SK-N-SH (cell line): Measurements from ENCODE around the gene ADAMTS15. TPM values are rescaled to one million over a fixed set of nuclear protein-coding genes. Genes with fewer than 3 reads are reported as not detected.

ENCODE experiments used
- CTCF ChIA-PET: fragments of 300-600, 350-600 bp; formaldehyde crosslinking; extraction: SDS; loops from one replicate; lab custom pipeline; 2021; lab: Yijun Ruan, JAX
- POLR2A ChIA-PET: fragments of 350-600 bp; sonication (Branson Sonifier 250); formaldehyde crosslinking; extraction: SDS; loops from one replicate; lab custom pipeline; 2020; ENCODE audit warnings: antibody characterized with exemption, inconsistent platforms; lab: Yijun Ruan, JAX
- DNase-seq: peaks from one replicate; pipeline ENCODE4 v3.0.0; 2012
- H2AFZ ChIP-seq: fragments of 200-600 bp; sonication (generic); 2 replicates; pipeline ENCODE4 v1.8.1; 2016; ENCODE audit warnings: antibody characterized with exemption, mild to moderate bottlenecking, low read depth
- H3F3A ChIP-seq: fragments of 200-600 bp; sonication (generic); replicated peaks from 2 replicates; pipeline ENCODE3; 2016; ENCODE audit warnings: antibody characterized with exemption, mild to moderate bottlenecking; ENCODE audit not compliant: insufficient read depth
- H3K27ac ChIP-seq, 2 experiments: fragments of 200-500 bp in 1 of 2; fragments of 200-600 bp in 1 of 2; sonication (Bioruptor generic) in 1 of 2; sonication (generic), shearing (Covaris generic) in 1 of 2; 2 replicates each; pipeline versions ENCODE4 v1.5.1 to v1.6.1; 2014 to 2016; ENCODE audit warnings: low read depth in 2 of 2, inconsistent platforms in 1 of 2, low read length in 1 of 2, mild to moderate bottlenecking in 1 of 2, mixed read lengths in 1 of 2
- H3K27me3 ChIP-seq: fragments of 200-600 bp; sonication (generic), shearing (Covaris generic); 2 replicates; pipeline ENCODE4 v1.6.1; 2016; ENCODE audit warnings: mixed run types; ENCODE audit not compliant: insufficient read depth
- H3K36me3 ChIP-seq, 2 experiments: fragments of 200-500 bp in 1 of 2; fragments of 200-600 bp in 1 of 2; sonication (Bioruptor generic) in 1 of 2; sonication (generic) in 1 of 2; replicated peaks in 1 of 2; 2 replicates each; pipeline versions ENCODE3 to v1.5.1; 2014 to 2016; ENCODE audit warnings: low read length in 1 of 2, mild to moderate bottlenecking in 1 of 2; ENCODE audit not compliant: insufficient read depth in 2 of 2, control insufficient read depth in 1 of 2
- H3K4me1 ChIP-seq, 2 experiments: fragments of 200-500 bp in 1 of 2; fragments of 200-600 bp in 1 of 2; sonication (Bioruptor generic) in 1 of 2; sonication (generic), shearing (Covaris generic) in 1 of 2; 2 replicates each; pipeline versions ENCODE4 v1.5.1 to v1.6.1; 2014 to 2016; ENCODE audit warnings: low read depth in 1 of 2, low read length in 1 of 2, mixed run types in 1 of 2; ENCODE audit not compliant: insufficient read depth in 2 of 2, control insufficient read depth in 1 of 2
- H3K4me2 ChIP-seq: fragments of 200-600 bp; sonication (generic), shearing (Covaris generic); 2 replicates; pipeline ENCODE4 v1.6.1; 2017; ENCODE audit warnings: mixed run types
- H3K4me3 ChIP-seq, 2 experiments: fragments of 200-500 bp in 1 of 2; fragments of 200-600 bp in 1 of 2; sonication (Bioruptor generic) in 1 of 2; sonication (generic), shearing (Covaris generic) in 1 of 2; 2 replicates each; pipeline versions ENCODE4 v1.5.1 to v1.8.1; 2014 to 2016; ENCODE audit warnings: low read depth in 2 of 2, inconsistent platforms in 1 of 2, low read length in 1 of 2, mild to moderate bottlenecking in 1 of 2, mixed read lengths in 1 of 2, moderate library complexity in 1 of 2
- H3K79me2 ChIP-seq: fragments of 200-600 bp; sonication (generic); 2 replicates; pipeline ENCODE4 v1.8.1; 2017; ENCODE audit warnings: mild to moderate bottlenecking; ENCODE audit not compliant: insufficient read depth
- H3K9ac ChIP-seq: fragments of 200-600 bp; sonication (generic); 2 replicates; pipeline ENCODE4 v1.6.1; 2017; ENCODE audit warnings: mixed run types
- H3K9me2 ChIP-seq: fragments of 200-600 bp; sonication (generic); 2 replicates; pipeline ENCODE4 v1.6.1; 2017; ENCODE audit warnings: mixed run types
- H3K9me3 ChIP-seq: fragments of 200-600 bp; sonication (generic); 2 replicates; pipeline ENCODE4 v1.6.1; 2017; ENCODE audit warnings: mixed run types, mild to moderate bottlenecking, moderate library complexity
- H4K20me1 ChIP-seq: fragments of 200-600 bp; sonication (generic); 2 replicates; pipeline ENCODE4 v1.6.1; 2017; ENCODE audit warnings: mild to moderate bottlenecking, mixed run types; ENCODE audit not compliant: insufficient read depth
- CHD2 ChIP-seq: fragments of 150-350 bp; IDR thresholded peaks from 2 replicates; pipeline ENCODE4 v1.6.1; 2018; ENCODE audit warnings: low read length; ENCODE audit not compliant: partially characterized antibody
- ELF1 ChIP-seq: IDR thresholded peaks from 2 replicates; pipeline ENCODE4 v1.4.0; 2012
- EP300 ChIP-seq, 2 experiments: IDR thresholded peaks; 2 replicates each; pipeline versions ENCODE4 v1.4.0 to v1.6.1; 2012; ENCODE audit warnings: borderline replicate concordance in 1 of 2, low read depth in 1 of 2, low read length in 1 of 2
- FOSL2 ChIP-seq: IDR thresholded peaks from 2 replicates; pipeline ENCODE4 v1.4.0; 2012; ENCODE audit warnings: low read depth, mild to moderate bottlenecking, moderate library complexity, borderline replicate concordance
- GABPA ChIP-seq: IDR thresholded peaks from 2 replicates; pipeline ENCODE4 v1.4.0; 2012; ENCODE audit warnings: low read depth, mild to moderate bottlenecking
- MEF2A ChIP-seq: IDR thresholded peaks from 2 replicates; pipeline ENCODE4 v1.4.0; 2012; ENCODE audit warnings: low read depth, borderline replicate concordance
- MXI1 ChIP-seq: IDR thresholded peaks from 2 replicates; pipeline ENCODE4 v1.6.1; 2012; ENCODE audit warnings: mild to moderate bottlenecking, low read depth, low read length, improper control_type of control experiment
- NRF1 ChIP-seq: IDR thresholded peaks from 2 replicates; pipeline ENCODE4 v1.6.1; 2012; ENCODE audit warnings: low read depth, mild to moderate bottlenecking, low read length
- POLR2AphosphoS5 ChIP-seq: IDR thresholded peaks from 2 replicates; pipeline ENCODE4 v1.6.1; 2012; ENCODE audit warnings: low read depth, low read length
- RFX5 ChIP-seq: IDR thresholded peaks from 2 replicates; pipeline ENCODE4 v1.6.1; 2012; ENCODE audit warnings: mild to moderate bottlenecking, improper control_type of control experiment, low read length
- RXRA ChIP-seq: IDR thresholded peaks from 2 replicates; pipeline ENCODE4 v1.4.0; 2012; ENCODE audit warnings: low read depth, mild to moderate bottlenecking, borderline replicate concordance
- TAF1 ChIP-seq: IDR thresholded peaks from 2 replicates; pipeline ENCODE4 v1.6.1; 2012; ENCODE audit warnings: low read depth, mild to moderate bottlenecking, low read length, moderate library complexity, borderline replicate concordance
- YY1 ChIP-seq: IDR thresholded peaks from 2 replicates; pipeline ENCODE4 v1.4.0; 2012; ENCODE audit warnings: low read depth, mild to moderate bottlenecking
- WGBS: methylation state at CpG from one replicate; pipeline ENCODE4 v1.1.6; 2017; ENCODE audit warnings: low lambda C conversion rate; 5-methylcytosine and 5-hydroxymethylcytosine counted together
- polyA plus RNA-seq, 3 experiments: library from polyadenylated mRNA; depleted of rRNA; stranded (reverse); fragments of >200 nt; gene quantifications; 2 replicates each; pipeline ENCODE4 v1.2.3, GENCODE V29; 2012
- TF ChIP-seq, protein P1 (sequence below): IDR thresholded peaks from 2 replicates; pipeline ENCODE4 v1.4.0; 2012; ENCODE audit warnings: low read depth

Gene ADAMTS15
- polyA plus RNA-seq, 1 of the 3 experiments (the other 2 are of a cell fraction): 1.1 TPM

DNA sequence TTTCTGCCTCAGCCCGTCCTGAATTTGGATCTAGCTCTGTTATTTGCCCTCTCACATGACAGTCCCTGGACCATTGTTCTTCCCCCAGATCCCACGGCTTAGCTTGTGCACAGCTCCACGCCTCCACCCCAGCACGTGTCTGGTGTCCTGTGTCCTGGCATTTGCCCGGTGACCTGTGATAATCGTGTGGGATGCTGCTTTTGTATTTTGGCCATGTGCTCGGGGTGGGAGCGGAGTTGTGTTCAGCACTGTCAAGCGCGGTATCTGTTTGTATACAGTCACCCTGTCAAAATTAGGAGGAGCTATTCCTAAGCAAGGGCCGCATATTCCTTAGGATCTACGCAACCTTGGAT is 31.9 kb upstream of the ADAMTS15 start (continued):
- no peak for TF ChIP-seq EP300 (IDR thresholded peaks at IDR 0.05; ENCODE audit: borderline replicate concordance in 1 of 2, low read depth in 1 of 2, low read length in 1 of 2)
- no peak for TF ChIP-seq FOSL2
- TF ChIP-seq MEF2A: no peak
- TF ChIP-seq, protein P1, sequence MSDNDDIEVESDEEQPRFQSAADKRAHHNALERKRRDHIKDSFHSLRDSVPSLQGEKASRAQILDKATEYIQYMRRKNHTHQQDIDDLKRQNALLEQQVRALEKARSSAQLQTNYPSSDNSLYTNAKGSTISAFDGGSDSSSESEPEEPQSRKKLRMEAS: no peak
- no peak for TF ChIP-seq NRF1

DNA sequence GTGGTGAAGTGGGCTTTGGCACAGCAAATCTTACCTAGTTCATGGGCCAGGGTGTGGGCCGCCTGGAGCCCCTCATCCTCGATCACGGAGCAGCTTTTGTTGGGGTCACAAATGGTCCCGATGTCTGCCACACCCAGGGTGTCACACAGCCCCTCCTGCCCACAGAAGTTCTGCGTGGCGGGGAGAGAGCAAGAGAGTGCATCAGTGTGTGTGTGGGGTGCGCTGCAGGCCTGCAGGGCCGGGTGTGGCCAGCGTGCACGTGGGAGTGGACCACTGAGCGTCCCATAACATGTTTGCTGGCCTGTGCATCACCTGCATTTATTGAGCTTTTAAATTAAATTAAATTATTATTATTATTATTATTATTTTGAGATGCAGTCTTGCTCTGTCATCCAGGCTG is 31.5 kb upstream of the ADAMTS15 start:
- no peaks in the 10 kb centered on the region for H3K36me3 ChIP-seq
- H3K27me3 ChIP-seq: no peaks in the 10 kb centered on the region; the same call in 1 of the 2 replicates
- H3K9ac ChIP-seq: no peak overlapping the region
- H3K9me3 ChIP-seq: no peaks in the 10 kb centered on the region
- CTCF ChIA-PET: interaction anchor here (0.6 to 3.2 kb wide), 7 partner anchors 8 to 445 kb away, joined by 3 to 14 read pairs (median 3); no protein-coding TSS in a partner anchor
- TF ChIP-seq MXI1 (no peak), POLR2AphosphoS5 (no peak), GABPA (no peak)
- H2AFZ ChIP-seq: no peak overlapping the region
- DNase-seq: no peak
- POLR2A ChIA-PET: no interaction called here
- no peaks in the 10 kb centered on the region for H3K79me2 ChIP-seq
- H3K27ac ChIP-seq: no peak overlapping the region
- no peaks in the 10 kb centered on the region for H3K4me1 ChIP-seq
- no peak overlapping the region for H3K4me2 ChIP-seq
- H3K9me2 ChIP-seq: no peaks in the 10 kb centered on the region
- WGBS: 97% methylated on average over 11 of the region's 11 CpGs
- no peaks in the 10 kb centered on the region for H4K20me1 ChIP-seq
- no peak overlapping the region for H3K4me3 ChIP-seq
- H3F3A ChIP-seq: peaks cover 11% of the 10 kb centered on the region

DNA sequence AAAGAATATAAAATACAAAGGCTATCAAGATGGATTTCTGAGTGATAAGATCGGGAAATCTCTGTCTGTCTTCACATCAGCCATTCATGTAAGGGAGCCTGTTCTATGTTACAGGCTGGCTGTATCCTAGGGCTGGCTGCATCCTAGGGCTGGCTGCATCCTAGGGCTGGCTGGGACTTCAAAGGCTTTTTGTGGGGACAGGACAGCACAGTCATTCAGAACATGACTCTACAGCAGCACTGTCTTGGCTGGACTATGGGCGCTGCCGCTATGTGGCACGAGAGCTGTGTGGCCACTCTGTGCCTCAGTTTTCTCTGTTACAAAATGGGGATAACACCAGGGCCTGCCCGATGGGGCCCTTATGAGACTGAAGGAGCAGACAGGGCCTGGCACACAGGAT is 30.2 kb upstream of the ADAMTS15 start:
- DNase-seq: no peak
- CTCF ChIA-PET: interaction anchor here (1.0 to 3.2 kb wide), 4 partner anchors 10 to 444 kb away, joined by 3 to 14 read pairs (median 6); partner anchors contain the start of gene ADAMTS8
- no peaks in the 10 kb centered on the region for H3K79me2 ChIP-seq
- H4K20me1 ChIP-seq: no peaks in the 10 kb centered on the region
- H3K9ac ChIP-seq: no peak overlapping the region
- H3K4me2 ChIP-seq: no peak overlapping the region
- H3K9me2 ChIP-seq: no peaks in the 10 kb centered on the region
- peaks cover 5% of the 10 kb centered on the region; the same call in 1 of the 2 replicates for H3K27me3 ChIP-seq
- H3K9me3 ChIP-seq: no peaks in the 10 kb centered on the region
- H3K27ac ChIP-seq: no peak overlapping the region
- POLR2A ChIA-PET: no interaction called here
- H3F3A ChIP-seq: peaks cover 6% of the 10 kb centered on the region
- no peaks in the 10 kb centered on the region for H3K36me3 ChIP-seq
- H3K4me1 ChIP-seq: no peaks in the 10 kb centered on the region
- 68% methylated on average over 4 of the region's 5 CpGs for WGBS
- TF ChIP-seq POLR2AphosphoS5: no peak
- no peak for TF ChIP-seq CHD2
- TF ChIP-seq MXI1: no peak
- no peak for TF ChIP-seq NRF1
- TF ChIP-seq ELF1: no peak
- TF ChIP-seq TAF1: no peak
- no peak for TF ChIP-seq EP300 (IDR thresholded peaks at IDR 0.05; ENCODE audit: borderline replicate concordance in 1 of 2, low read depth in 1 of 2, low read length in 1 of 2)
- no peak for TF ChIP-seq YY1
- TF ChIP-seq RFX5: no peak
- TF ChIP-seq RXRA: no peak
- TF ChIP-seq, all 33 proteins: peak for 0
- no peak overlapping the region for H2AFZ ChIP-seq
- no peak overlapping the region for H3K4me3 ChIP-seq
